ENCODE data around the gene GPT2.

- TF ChIP-seq SIN3A (IDR thresholded peaks at IDR 0.05; ENCODE audit: borderline replicate concordance, insufficient read depth, low read length) (no peak), REST (IDR thresholded peaks at IDR 0.05; ENCODE audit: insufficient read depth in 1 of 2, low read depth in 2 of 2, low read length in 2 of 2) (no peak), POLR2AphosphoS5 (IDR thresholded peaks at IDR 0.05; ENCODE audit: low read depth, low read length) (no peak)
These were observed 24.6 kb downstream of the GPT2 start for GRCh38 chr16:46908540-46909372.

Measured in PFSK-1 (cell line).